GM18499 (cell line): ENCODE data around the gene VSIG10.

Source experiments
- ATAC-seq: cut with Tn5 transposase; IDR thresholded peaks from one replicate; pipeline ENCODE4 v1.9.1; 2021; ENCODE audit warnings: moderate number of reproducible peaks; ENCODE audit not compliant: insufficient read depth, unreplicated experiment

Gene VSIG10

DNA sequence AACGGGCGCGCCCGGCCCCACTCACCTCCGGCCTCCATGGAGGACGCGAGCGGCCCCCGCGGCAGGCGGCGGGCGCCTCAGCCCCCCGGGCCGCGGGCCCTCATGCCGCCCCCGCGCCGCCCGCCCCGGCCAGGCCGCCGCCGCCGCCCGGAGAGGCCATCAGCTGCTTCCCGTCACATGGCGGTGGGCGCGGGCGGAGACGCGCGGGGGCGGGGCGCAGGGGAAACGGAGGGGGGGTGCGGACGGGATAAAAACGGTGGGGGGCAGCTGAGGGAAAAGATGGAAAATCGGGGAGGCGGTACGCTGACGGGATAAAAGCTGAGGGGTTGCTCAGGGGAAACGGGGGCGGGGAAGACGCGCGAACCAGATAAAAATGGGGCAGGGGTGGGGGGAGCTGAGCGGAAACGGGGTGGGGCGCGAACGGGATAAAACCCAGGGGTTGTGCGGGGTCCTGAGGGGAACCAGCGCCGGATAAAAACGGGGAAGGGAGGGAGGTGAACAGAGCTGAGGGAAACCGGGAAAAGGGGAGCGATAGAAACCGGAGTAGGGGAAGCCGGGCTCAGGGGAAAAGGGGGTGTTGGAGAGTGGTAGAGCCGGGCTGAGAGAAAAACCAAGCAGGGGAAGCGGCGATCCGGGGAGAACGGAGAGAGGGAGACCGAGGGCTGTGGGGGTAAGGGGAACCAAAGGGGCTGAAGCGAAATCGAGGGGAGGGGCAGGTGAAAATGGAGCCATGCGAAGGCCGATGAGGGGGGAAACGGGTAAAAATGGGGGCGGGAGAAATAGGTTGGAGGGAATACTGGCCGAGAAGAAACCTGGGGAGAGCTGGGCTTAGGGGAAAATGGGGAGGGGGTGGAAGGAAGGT, 42.6 kb downstream of the VSIG10 start, which contains the start of gene WSB2:
TSS of gene WSB2 (minus strand) at position 169 of the 862 bp plus-strand sequence. CDS start at position 38, 131 bp downstream.
- no peak for ATAC-seq

- ATAC-seq: no peak
These were observed 43.4 kb downstream of the VSIG10 start for GRCh38 chr12:118060301-118061010.

DNA sequence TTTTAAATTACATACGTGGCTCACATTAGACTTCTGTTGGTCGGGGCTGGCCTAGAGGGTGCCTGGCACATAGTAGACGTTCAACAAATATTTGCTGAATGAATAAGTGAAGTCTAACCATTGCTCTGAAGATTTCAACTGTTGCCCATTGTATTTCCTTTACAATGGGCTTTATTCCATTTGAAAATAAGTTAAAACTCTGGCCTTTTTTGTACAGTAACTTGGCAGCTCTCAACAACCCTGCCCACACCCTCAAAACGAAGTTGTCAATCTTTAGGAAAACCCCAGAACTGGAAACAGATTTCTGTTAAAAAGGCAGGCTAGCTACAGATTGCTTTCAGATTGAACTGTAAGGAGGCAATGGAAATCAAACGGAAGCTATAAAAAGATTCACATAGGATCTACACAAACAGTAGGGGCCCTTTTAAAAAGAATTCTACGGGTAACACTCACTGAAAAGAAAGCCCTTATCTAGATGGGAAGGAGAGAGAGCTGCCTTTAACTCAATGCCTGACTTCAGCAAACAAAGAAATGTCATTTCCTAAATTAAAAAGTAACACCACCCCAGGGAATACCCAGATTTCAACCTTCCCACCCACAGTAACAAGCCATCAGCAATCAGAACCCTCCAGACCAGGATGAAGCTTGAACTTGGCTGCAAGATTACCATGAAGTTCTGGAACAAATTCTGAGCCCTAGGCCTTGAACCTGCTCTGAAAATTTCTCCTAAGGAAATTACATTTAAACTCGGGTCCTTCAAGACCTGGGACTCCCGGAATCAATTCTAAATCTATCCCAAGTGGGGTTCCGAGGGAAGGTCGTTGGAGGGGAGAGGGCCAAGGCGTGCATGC, 44.2 kb downstream of the VSIG10 start:
- no peak for ATAC-seq

DNA sequence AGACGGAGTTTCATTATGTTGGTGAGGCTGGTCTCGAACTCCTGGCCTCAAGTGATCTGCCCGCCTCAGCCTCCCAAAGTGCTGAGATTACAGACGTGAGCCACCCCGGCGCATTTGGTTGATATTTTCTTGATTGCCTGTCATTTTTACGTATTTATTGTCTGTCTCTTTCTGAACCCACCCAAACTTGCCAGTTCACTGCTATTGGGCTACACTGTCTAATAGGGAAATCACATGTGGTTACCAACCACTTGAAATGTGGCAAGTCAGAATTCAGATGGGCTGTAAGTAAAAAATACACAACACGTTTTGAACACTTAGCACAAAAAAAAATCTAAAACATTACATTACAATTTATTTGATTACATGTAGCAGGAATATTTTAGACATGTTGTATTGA, 44.9 kb downstream of the VSIG10 start:
- no peak for ATAC-seq

DNA sequence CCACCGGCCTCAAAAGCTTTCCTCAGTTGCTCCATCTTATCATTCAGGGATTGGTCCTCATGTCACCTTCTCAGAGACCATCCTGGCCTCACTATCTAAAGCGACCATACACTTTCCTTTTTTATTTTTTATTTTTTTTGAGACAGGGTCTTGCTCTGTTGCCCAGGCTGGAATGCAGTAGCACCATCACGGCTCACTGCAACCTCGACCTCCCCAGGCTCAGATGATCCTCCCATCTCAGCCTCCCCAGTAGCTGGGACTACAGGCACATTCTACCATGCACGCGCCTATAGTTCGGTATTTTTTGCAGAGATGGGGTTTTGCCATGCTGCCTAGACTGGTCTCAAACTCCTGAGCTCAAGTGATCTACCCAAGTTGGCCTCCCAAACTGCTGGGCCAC, 45.6 kb downstream of the VSIG10 start:
- no peak for ATAC-seq

DNA sequence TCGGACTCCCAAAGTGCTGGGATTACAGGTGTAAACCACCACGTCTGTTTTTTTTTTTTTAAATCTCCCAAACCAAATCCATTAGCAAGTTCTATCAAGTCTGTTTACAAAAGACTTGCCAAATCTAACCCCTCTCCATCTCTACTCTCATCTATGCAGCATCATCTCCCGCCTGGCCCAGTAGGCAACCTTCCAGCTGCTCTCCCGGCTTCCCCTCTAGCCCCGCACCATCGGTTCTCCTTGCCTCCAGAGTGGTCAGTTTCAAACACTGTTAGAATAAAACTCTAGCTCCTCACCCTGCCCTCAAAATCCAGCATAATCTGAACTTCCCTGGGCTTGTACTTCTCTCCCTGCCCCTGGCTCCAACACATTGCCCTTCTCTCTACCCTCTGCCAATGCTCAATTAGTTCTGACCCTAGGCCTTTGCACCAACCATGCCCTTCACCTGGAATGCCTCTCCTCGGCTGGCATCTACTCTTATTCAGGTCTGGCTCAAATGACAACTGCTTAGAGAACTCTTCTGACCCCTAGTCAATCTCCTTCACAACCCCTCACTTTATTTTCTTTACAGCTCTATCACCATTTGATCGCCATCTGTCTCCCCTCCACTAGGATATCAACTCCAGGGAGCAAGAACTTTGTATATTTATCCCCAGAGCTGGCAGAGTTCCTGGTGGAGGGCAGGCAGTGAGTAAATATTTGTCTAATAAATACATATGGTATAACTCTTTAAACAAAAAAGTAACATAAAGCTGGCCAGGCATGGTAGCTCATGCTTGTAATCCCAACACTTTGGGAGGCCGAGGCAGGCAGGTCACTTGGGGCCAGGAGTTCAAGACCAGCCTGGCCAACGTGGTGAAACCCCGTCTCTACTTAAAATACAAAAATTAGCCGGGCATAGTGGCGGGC, 47.7 kb downstream of the VSIG10 start:
- no peak for ATAC-seq

GRCh38 chr12:118055144-118055557, 48.7 kb downstream of the VSIG10 start:
- no peak for ATAC-seq

GRCh38 chr12:118053071-118053985, 50.5 kb downstream of the VSIG10 start:
- no peak for ATAC-seq

DNA sequence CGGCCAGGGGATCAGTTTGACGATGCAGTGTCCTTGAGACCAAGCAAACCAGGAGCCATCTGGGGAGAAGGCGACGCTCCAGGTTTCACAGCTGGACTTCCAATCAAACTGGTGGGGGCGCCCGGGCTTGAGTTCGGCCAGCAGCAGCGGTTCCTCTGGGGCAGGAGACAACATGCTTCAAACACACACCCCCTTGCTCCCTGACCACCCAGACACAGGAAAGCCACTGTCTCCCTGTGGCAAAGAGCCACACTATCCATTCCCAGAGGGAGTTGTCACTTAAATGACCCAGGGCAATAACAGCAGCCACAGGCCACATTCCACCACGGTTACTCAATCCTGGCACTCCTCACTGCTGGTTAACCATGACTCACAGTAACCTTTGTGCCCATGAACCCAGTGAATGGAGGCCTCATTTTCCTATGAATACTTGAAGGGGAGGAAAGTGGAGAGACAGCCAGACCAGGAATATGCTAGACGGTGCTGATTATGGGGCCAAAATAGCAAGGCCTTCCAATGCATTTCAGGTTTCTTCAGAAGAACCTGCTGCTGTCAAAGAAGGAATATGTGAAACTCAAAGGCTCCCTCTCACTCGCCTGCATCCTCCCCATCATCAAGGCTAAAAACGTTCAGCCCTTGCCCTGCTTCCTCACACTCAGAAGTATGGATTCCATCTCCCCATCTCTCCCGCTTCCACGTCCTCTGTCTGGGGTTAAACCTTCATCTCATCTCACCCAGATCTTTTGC, 51.3 kb downstream of the VSIG10 start:
- no peak for ATAC-seq

GRCh38 chr12:118050972-118051910, 52.6 kb downstream of the VSIG10 start:
- ATAC-seq: no peak

GRCh38 chr12:118046430-118046829, 57.4 kb downstream of the VSIG10 start:
- no peak for ATAC-seq

DNA sequence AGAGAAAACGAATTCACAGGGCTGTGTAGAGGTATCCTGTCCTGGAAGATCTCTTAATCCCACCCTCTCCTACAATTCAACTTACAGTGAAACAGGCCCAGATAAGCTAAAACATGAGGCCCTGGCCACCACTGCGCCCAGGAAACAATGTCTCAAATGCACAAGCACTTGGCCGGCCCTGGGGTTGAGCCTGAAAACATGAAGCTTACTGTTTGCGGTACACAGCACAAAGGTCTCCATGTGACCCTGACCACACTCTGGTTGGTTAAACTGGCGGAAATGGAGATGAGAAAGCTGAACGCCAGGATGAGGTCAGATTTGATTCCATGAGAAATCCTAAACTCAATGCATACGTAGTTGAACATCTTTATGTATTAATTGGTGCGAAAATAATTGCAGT, 59.2 kb downstream of the VSIG10 start:
- ATAC-seq: no peak

DNA sequence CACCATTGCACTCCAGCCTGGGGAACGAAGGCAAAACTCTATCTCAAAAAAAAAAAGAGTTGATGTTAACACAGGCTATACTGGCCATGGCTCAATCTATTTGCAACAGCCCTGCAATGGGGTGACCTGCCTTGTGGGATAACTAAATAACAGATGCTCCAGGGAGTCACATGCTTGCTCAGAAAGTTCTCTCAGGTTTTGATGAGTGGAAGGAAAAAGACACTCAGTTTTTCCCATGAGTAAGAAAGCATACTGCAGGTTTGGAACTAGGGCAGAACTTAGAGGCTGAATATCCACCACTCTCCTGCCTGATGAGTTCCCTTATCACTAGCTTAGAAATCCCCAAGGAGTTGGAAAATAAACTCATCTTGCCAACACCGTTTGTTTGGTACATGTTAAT, 59.7 kb downstream of the VSIG10 start:
- no peak for ATAC-seq

- ATAC-seq: no peak
These were observed 61.7 kb downstream of the VSIG10 start for GRCh38 chr12:118042091-118042490.

GRCh38 chr12:118038137-118038536, 65.7 kb downstream of the VSIG10 start:
- no peak for ATAC-seq

DNA sequence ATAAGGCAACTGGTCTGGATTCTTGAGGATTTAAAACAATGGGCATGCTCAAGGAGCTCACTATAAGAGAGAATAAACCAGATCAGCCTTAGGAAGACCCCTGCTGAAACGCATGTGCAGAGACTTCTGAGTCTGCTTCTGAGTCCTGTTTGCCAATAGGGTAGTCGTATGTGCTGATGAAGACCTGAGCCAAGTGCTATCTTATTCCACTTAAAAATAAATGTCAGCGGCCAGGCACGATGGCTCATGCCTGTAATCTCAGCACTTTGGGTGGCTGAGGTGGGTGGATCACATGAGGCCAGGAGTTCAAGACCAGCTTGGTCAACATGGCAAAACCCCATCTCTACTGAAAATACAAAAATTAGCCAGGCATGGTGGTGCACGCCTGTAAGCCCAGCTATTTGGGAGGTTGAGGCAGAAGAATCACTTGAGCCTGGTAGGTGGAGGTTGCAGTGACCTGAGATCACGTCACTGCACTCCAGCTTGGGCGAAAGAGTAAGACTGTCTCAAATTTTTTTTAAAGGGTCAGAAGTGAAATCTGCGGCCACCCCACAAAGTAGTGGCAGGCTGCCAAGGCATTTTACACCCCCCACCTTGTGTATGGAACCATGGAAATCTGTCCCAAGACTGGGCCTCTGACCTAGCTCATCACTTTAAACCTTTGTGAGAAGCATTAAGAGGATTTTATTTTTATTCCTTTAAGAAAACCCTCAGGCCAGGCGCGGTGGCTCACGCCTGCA, 67.0 kb downstream of the VSIG10 start:
- ATAC-seq: no peak
